Measurements from ENCODE around the gene CAMTA1. TPM values are rescaled to one million over a fixed set of nuclear protein-coding genes. Genes with fewer than 3 reads are reported as not detected.

Gene CAMTA1
- total RNA-seq, 1 donor from 2014 or later = 47.9 TPM

GRCh38 chr1:7633506-7634245 is 848.4 kb downstream of the CAMTA1 start:
- H3K27ac ChIP-seq = no peak overlapping the region
- DNase-seq (no peak), ATAC-seq (no peak)
- peaks cover 10% of the 10 kb centered on the region for H3K27me3 ChIP-seq (ENCODE audit: low read depth)
- no peaks in the 10 kb centered on the region for H3K9me3 ChIP-seq
- TF ChIP-seq CTCF (IDR thresholded peaks at IDR 0.05) = no peak
- no peaks in the 10 kb centered on the region for H3K4me1 ChIP-seq
- intact Hi-C loops (cut with DNase I) = no loop called here
- H3K4me3 ChIP-seq = no peak overlapping the region
- H3K36me3 ChIP-seq = no peaks in the 10 kb centered on the region

- ATAC-seq (no peak), DNase-seq (no peak)
- Histone ChIP-seq H3K27ac (no peak overlapping the region), H3K4me3 (no peak overlapping the region), H3K9me3 (no peaks in the 10 kb centered on the region), H3K27me3 (ENCODE audit: low read depth) (peaks cover 10% of the 10 kb centered on the region), H3K4me1 (no peaks in the 10 kb centered on the region), H3K36me3 (no peaks in the 10 kb centered on the region)
- TF ChIP-seq CTCF (IDR thresholded peaks at IDR 0.05) = no peak
- intact Hi-C loops (cut with DNase I) = no loop called here
Measured at GRCh38 chr1:7634546-7635240, 849.4 kb downstream of the CAMTA1 start.

GRCh38 chr1:7636795-7637526 is 851.7 kb downstream of the CAMTA1 start:
- no peak for ATAC-seq
- intact Hi-C loops (cut with DNase I) = no loop called here
- no peak for TF ChIP-seq CTCF (IDR thresholded peaks at IDR 0.05)
- H3K27me3 ChIP-seq (ENCODE audit: low read depth) = peaks cover 5% of the 10 kb centered on the region
- H3K27ac ChIP-seq = no peak overlapping the region
- no peak overlapping the region for H3K4me3 ChIP-seq
- no peaks in the 10 kb centered on the region for H3K9me3 ChIP-seq
- no peaks in the 10 kb centered on the region for H3K36me3 ChIP-seq
- DNase-seq = no peak
- no peaks in the 10 kb centered on the region for H3K4me1 ChIP-seq

- Histone ChIP-seq H3K9me3 (no peaks in the 10 kb centered on the region), H3K36me3 (no peaks in the 10 kb centered on the region), H3K4me3 (no peak overlapping the region), H3K4me1 (peaks cover 8% of the 10 kb centered on the region), H3K27ac (no peak overlapping the region), H3K27me3 (ENCODE audit: low read depth) (no peaks in the 10 kb centered on the region)
- no peak for DNase-seq
- ATAC-seq = no peak
- intact Hi-C loops (cut with DNase I) = no loop called here
- TF ChIP-seq CTCF (IDR thresholded peaks at IDR 0.05) = no peak
Measured at GRCh38 chr1:7638078-7638477, 852.8 kb downstream of the CAMTA1 start.

- Histone ChIP-seq H3K9me3 (peaks cover 2% of the 10 kb centered on the region), H3K27me3 (ENCODE audit: low read depth) (no peaks in the 10 kb centered on the region), H3K27ac (no peak overlapping the region), H3K36me3 (no peaks in the 10 kb centered on the region), H3K4me1 (peaks cover 13% of the 10 kb centered on the region), H3K4me3 (no peak overlapping the region)
- TF ChIP-seq CTCF (IDR thresholded peaks at IDR 0.05) = no peak
- ATAC-seq (no peak), DNase-seq (no peak)
- intact Hi-C loops (cut with DNase I) = loop anchor here (10.0 kb wide), 1 partner anchor 595 kb away; no protein-coding TSS in a partner anchor
Measured at GRCh38 chr1:7639435-7640131, 854.3 kb downstream of the CAMTA1 start.

Data from lower lobe of right lung (tissue), 2 donors.